Activated CD4-positive, alpha-beta T cell treated with anti-CD3 and anti-CD28 coated beads, Interleukin-2, Interleukin-4, amounts not matched to agents 100 ng/mL and 50 ng/mL, durations not matched to agents 16 hours and 8 hours (primary cell): ENCODE results near the gene ARRB1.

Source experiments
- DNase-seq: peaks from one replicate; pipeline ENCODE4 v3.0.0-alpha.2; 2020; ENCODE audit warnings: low spot score

Gene ARRB1

GRCh38 chr11:75248924-75249256 is 102.6 kb downstream of the ARRB1 start:
- no peak for DNase-seq

- no peak for DNase-seq
Observed at GRCh38 chr11:75246671-75247350, 104.7 kb downstream of the ARRB1 start.

GRCh38 chr11:75246006-75246670 is 105.3 kb downstream of the ARRB1 start:
- DNase-seq: no peak

GRCh38 chr11:75245356-75246005 is 106.0 kb downstream of the ARRB1 start:
- DNase-seq: no peak

GRCh38 chr11:75244052-75244814 is 107.2 kb downstream of the ARRB1 start:
- no peak for DNase-seq

- no peak for DNase-seq
Observed at GRCh38 chr11:75242722-75243600, 108.5 kb downstream of the ARRB1 start.

GRCh38 chr11:75241906-75242644 is 109.4 kb downstream of the ARRB1 start:
- DNase-seq: no peak

GRCh38 chr11:75241036-75241905 is 110.2 kb downstream of the ARRB1 start:
- DNase-seq: peak; percentile 87

- DNase-seq: no peak
Observed at GRCh38 chr11:75240311-75241035, 111.0 kb downstream of the ARRB1 start, which contains the start of gene TPBGL. Gene TPBGL, plus strand, starts transcription at chr11:75240774. Its CDS starts 276 bp downstream, at chr11:75241050.

GRCh38 chr11:75239531-75240290 is 111.8 kb downstream of the ARRB1 start:
- DNase-seq: no peak

- DNase-seq: no peak
Observed at GRCh38 chr11:75238595-75239440, 112.6 kb downstream of the ARRB1 start.

GRCh38 chr11:75237050-75237449 is 114.4 kb downstream of the ARRB1 start:
- no peak for DNase-seq

GRCh38 chr11:75236062-75236461 is 115.4 kb downstream of the ARRB1 start:
- no peak for DNase-seq

- DNase-seq: peak; percentile 26
Observed at GRCh38 chr11:75233754-75234172, 117.7 kb downstream of the ARRB1 start.

- no peak for DNase-seq
Observed at GRCh38 chr11:75230621-75231020, 120.8 kb downstream of the ARRB1 start.

- DNase-seq: no peak
Observed at GRCh38 chr11:75229466-75229865, 122.0 kb downstream of the ARRB1 start.

- DNase-seq: no peak
Observed at GRCh38 chr11:75225794-75226193, 125.7 kb downstream of the ARRB1 start.
